SK-N-SH (cell line): ENCODE measurements around the gene BTAF1. TPM values are rescaled to one million over a fixed set of nuclear protein-coding genes. Genes with fewer than 3 reads are reported as not detected.

Experiments
- CTCF ChIA-PET: fragments of 300-600, 350-600 bp; formaldehyde crosslinking; extraction: SDS; loops from one replicate; lab custom pipeline; 2021; lab: Yijun Ruan, JAX
- POLR2A ChIA-PET: fragments of 350-600 bp; sonication (Branson Sonifier 250); formaldehyde crosslinking; extraction: SDS; loops from one replicate; lab custom pipeline; 2020; ENCODE audit warnings: antibody characterized with exemption, inconsistent platforms; lab: Yijun Ruan, JAX
- DNase-seq: peaks from one replicate; pipeline ENCODE4 v3.0.0; 2012
- H2AFZ ChIP-seq: fragments of 200-600 bp; sonication (generic); 2 replicates; pipeline ENCODE4 v1.8.1; 2016; ENCODE audit warnings: antibody characterized with exemption, mild to moderate bottlenecking, low read depth
- H3F3A ChIP-seq: fragments of 200-600 bp; sonication (generic); replicated peaks from 2 replicates; pipeline ENCODE3; 2016; ENCODE audit warnings: antibody characterized with exemption, mild to moderate bottlenecking; ENCODE audit not compliant: insufficient read depth
- H3K27ac ChIP-seq, 2 experiments: fragments of 200-500 bp in 1 of 2; fragments of 200-600 bp in 1 of 2; sonication (Bioruptor generic) in 1 of 2; sonication (generic), shearing (Covaris generic) in 1 of 2; 2 replicates each; pipeline versions ENCODE4 v1.5.1 to v1.6.1; 2014 to 2016; ENCODE audit warnings: low read depth in 2 of 2, inconsistent platforms in 1 of 2, low read length in 1 of 2, mild to moderate bottlenecking in 1 of 2, mixed read lengths in 1 of 2
- H3K27me3 ChIP-seq: fragments of 200-600 bp; sonication (generic), shearing (Covaris generic); 2 replicates; pipeline ENCODE4 v1.6.1; 2016; ENCODE audit warnings: mixed run types; ENCODE audit not compliant: insufficient read depth
- H3K36me3 ChIP-seq, 2 experiments: fragments of 200-500 bp in 1 of 2; fragments of 200-600 bp in 1 of 2; sonication (Bioruptor generic) in 1 of 2; sonication (generic) in 1 of 2; replicated peaks in 1 of 2; 2 replicates each; pipeline versions ENCODE3 to v1.5.1; 2014 to 2016; ENCODE audit warnings: low read length in 1 of 2, mild to moderate bottlenecking in 1 of 2; ENCODE audit not compliant: insufficient read depth in 2 of 2, control insufficient read depth in 1 of 2
- H3K4me1 ChIP-seq, 2 experiments: fragments of 200-500 bp in 1 of 2; fragments of 200-600 bp in 1 of 2; sonication (Bioruptor generic) in 1 of 2; sonication (generic), shearing (Covaris generic) in 1 of 2; 2 replicates each; pipeline versions ENCODE4 v1.5.1 to v1.6.1; 2014 to 2016; ENCODE audit warnings: low read depth in 1 of 2, low read length in 1 of 2, mixed run types in 1 of 2; ENCODE audit not compliant: insufficient read depth in 2 of 2, control insufficient read depth in 1 of 2
- H3K4me2 ChIP-seq: fragments of 200-600 bp; sonication (generic), shearing (Covaris generic); 2 replicates; pipeline ENCODE4 v1.6.1; 2017; ENCODE audit warnings: mixed run types
- H3K4me3 ChIP-seq, 2 experiments: fragments of 200-500 bp in 1 of 2; fragments of 200-600 bp in 1 of 2; sonication (Bioruptor generic) in 1 of 2; sonication (generic), shearing (Covaris generic) in 1 of 2; 2 replicates each; pipeline versions ENCODE4 v1.5.1 to v1.8.1; 2014 to 2016; ENCODE audit warnings: low read depth in 2 of 2, inconsistent platforms in 1 of 2, low read length in 1 of 2, mild to moderate bottlenecking in 1 of 2, mixed read lengths in 1 of 2, moderate library complexity in 1 of 2
- H3K79me2 ChIP-seq: fragments of 200-600 bp; sonication (generic); 2 replicates; pipeline ENCODE4 v1.8.1; 2017; ENCODE audit warnings: mild to moderate bottlenecking; ENCODE audit not compliant: insufficient read depth
- H3K9ac ChIP-seq: fragments of 200-600 bp; sonication (generic); 2 replicates; pipeline ENCODE4 v1.6.1; 2017; ENCODE audit warnings: mixed run types
- H3K9me2 ChIP-seq: fragments of 200-600 bp; sonication (generic); 2 replicates; pipeline ENCODE4 v1.6.1; 2017; ENCODE audit warnings: mixed run types
- H3K9me3 ChIP-seq: fragments of 200-600 bp; sonication (generic); 2 replicates; pipeline ENCODE4 v1.6.1; 2017; ENCODE audit warnings: mixed run types, mild to moderate bottlenecking, moderate library complexity
- H4K20me1 ChIP-seq: fragments of 200-600 bp; sonication (generic); 2 replicates; pipeline ENCODE4 v1.6.1; 2017; ENCODE audit warnings: mild to moderate bottlenecking, mixed run types; ENCODE audit not compliant: insufficient read depth
- ELF1 ChIP-seq: IDR thresholded peaks from 2 replicates; pipeline ENCODE4 v1.4.0; 2012
- FOXJ3 ChIP-seq: sonication (generic); formaldehyde crosslinking; IDR thresholded peaks from 2 replicates; pipeline ENCODE4 v1.5.1; 2020; ENCODE audit warnings: mild to moderate bottlenecking, missing genetic modification reagents
- FOXM1 ChIP-seq: IDR thresholded peaks from 2 replicates; pipeline ENCODE4 v1.4.0; 2012; ENCODE audit warnings: low read depth, mild to moderate bottlenecking
- MXI1 ChIP-seq: IDR thresholded peaks from 2 replicates; pipeline ENCODE4 v1.6.1; 2012; ENCODE audit warnings: mild to moderate bottlenecking, low read depth, low read length, improper control_type of control experiment
- NRF1 ChIP-seq: IDR thresholded peaks from 2 replicates; pipeline ENCODE4 v1.6.1; 2012; ENCODE audit warnings: low read depth, mild to moderate bottlenecking, low read length
- RCOR1 ChIP-seq: fragments of 150-350 bp; IDR thresholded peaks from 2 replicates; pipeline ENCODE4 v1.6.1; 2017; ENCODE audit warnings: antibody characterized with exemption, low read length
- RFX5 ChIP-seq: IDR thresholded peaks from 2 replicates; pipeline ENCODE4 v1.6.1; 2012; ENCODE audit warnings: mild to moderate bottlenecking, improper control_type of control experiment, low read length
- RXRA ChIP-seq: IDR thresholded peaks from 2 replicates; pipeline ENCODE4 v1.4.0; 2012; ENCODE audit warnings: low read depth, mild to moderate bottlenecking, borderline replicate concordance
- SMC3 ChIP-seq: IDR thresholded peaks from 2 replicates; pipeline ENCODE4 v1.6.1; 2012; ENCODE audit warnings: low read depth, low read length, improper control_type of control experiment
- TAF1 ChIP-seq: IDR thresholded peaks from 2 replicates; pipeline ENCODE4 v1.6.1; 2012; ENCODE audit warnings: low read depth, mild to moderate bottlenecking, low read length, moderate library complexity, borderline replicate concordance
- YY1 ChIP-seq: IDR thresholded peaks from 2 replicates; pipeline ENCODE4 v1.4.0; 2012; ENCODE audit warnings: low read depth, mild to moderate bottlenecking
- WGBS: methylation state at CpG from one replicate; pipeline ENCODE4 v1.1.6; 2017; ENCODE audit warnings: low lambda C conversion rate; 5-methylcytosine and 5-hydroxymethylcytosine counted together
- polyA plus RNA-seq, 3 experiments: library from polyadenylated mRNA; depleted of rRNA; stranded (reverse); fragments of >200 nt; gene quantifications; 2 replicates each; pipeline ENCODE4 v1.2.3, GENCODE V29; 2012
- TF ChIP-seq, protein P1 (sequence below): fragments of 150-350 bp; IDR thresholded peaks from 2 replicates; pipeline ENCODE4 v1.6.1; 2016; ENCODE audit warnings: mild to moderate bottlenecking, low read depth, low read length
- TF ChIP-seq, protein P2 (sequence below): IDR thresholded peaks from 2 replicates; pipeline ENCODE4 v1.6.1; 2012; ENCODE audit warnings: mild to moderate bottlenecking, low read depth, low read length, moderate library complexity
- TF ChIP-seq, protein P3 (sequence below): fragments of 150-350 bp; IDR thresholded peaks from 2 replicates; pipeline ENCODE4 v1.6.1; 2017; ENCODE audit warnings: antibody characterized with exemption, low read length, low read depth, borderline replicate concordance
- TF ChIP-seq, protein P4 (sequence below): IDR thresholded peaks from 2 replicates; pipeline ENCODE4; 2012

The BTAF1 gene
- polyA plus RNA-seq, 1 of the 3 experiments (the other 2 are of a cell fraction) = 9.8 TPM

DNA sequence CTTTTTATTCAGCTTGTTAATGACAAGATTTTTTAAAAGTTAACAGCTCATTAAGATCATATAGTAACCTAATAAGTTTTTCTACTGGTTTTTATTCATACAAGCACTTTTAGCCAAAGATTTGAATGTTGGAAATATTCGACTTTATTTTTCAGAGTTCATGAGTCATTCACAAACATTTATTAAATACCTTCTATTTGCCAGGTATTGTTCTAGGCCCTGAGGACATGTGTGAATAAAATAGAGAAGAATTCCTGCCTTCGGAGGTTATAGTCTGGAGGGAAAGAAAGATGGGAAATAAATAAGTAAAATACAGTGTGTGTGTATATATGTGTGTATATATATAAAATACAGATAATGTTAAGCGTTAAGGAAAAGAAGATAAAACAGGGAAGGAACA lies 31.5 kb downstream of the BTAF1 start:
- H3K4me3 ChIP-seq = no peak overlapping the region
- H3K9me3 ChIP-seq = no peaks in the 10 kb centered on the region
- no peak for DNase-seq
- H2AFZ ChIP-seq = no peak overlapping the region
- ChIA-PET CTCF (interaction anchor here (1.1 kb wide), 1 partner anchor 42 kb away, joined by 3 read pairs; no protein-coding TSS in a partner anchor), POLR2A (no interaction called here)
- H3K9me2 ChIP-seq = no peaks in the 10 kb centered on the region
- H3K4me2 ChIP-seq = no peak overlapping the region
- H3K9ac ChIP-seq = no peak overlapping the region
- H4K20me1 ChIP-seq = no peaks in the 10 kb centered on the region
- H3K27ac ChIP-seq = no peak overlapping the region
- H3K79me2 ChIP-seq = 0 out of 2 replicates have a peak, but pooled peaks cover 4% of the 10 kb centered on the region
- H3K4me1 ChIP-seq = no peaks in the 10 kb centered on the region
- H3K27me3 ChIP-seq = no peaks in the 10 kb centered on the region
- peaks cover 3% of the 10 kb centered on the region for H3F3A ChIP-seq
- TF ChIP-seq NRF1 (no peak), ELF1 (no peak), SMC3 (no peak), FOXM1 (no peak)
- TF ChIP-seq, protein P1, sequence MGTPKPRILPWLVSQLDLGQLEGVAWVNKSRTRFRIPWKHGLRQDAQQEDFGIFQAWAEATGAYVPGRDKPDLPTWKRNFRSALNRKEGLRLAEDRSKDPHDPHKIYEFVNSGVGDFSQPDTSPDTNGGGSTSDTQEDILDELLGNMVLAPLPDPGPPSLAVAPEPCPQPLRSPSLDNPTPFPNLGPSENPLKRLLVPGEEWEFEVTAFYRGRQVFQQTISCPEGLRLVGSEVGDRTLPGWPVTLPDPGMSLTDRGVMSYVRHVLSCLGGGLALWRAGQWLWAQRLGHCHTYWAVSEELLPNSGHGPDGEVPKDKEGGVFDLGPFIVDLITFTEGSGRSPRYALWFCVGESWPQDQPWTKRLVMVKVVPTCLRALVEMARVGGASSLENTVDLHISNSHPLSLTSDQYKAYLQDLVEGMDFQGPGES = no peak
- TF ChIP-seq, protein P2, sequence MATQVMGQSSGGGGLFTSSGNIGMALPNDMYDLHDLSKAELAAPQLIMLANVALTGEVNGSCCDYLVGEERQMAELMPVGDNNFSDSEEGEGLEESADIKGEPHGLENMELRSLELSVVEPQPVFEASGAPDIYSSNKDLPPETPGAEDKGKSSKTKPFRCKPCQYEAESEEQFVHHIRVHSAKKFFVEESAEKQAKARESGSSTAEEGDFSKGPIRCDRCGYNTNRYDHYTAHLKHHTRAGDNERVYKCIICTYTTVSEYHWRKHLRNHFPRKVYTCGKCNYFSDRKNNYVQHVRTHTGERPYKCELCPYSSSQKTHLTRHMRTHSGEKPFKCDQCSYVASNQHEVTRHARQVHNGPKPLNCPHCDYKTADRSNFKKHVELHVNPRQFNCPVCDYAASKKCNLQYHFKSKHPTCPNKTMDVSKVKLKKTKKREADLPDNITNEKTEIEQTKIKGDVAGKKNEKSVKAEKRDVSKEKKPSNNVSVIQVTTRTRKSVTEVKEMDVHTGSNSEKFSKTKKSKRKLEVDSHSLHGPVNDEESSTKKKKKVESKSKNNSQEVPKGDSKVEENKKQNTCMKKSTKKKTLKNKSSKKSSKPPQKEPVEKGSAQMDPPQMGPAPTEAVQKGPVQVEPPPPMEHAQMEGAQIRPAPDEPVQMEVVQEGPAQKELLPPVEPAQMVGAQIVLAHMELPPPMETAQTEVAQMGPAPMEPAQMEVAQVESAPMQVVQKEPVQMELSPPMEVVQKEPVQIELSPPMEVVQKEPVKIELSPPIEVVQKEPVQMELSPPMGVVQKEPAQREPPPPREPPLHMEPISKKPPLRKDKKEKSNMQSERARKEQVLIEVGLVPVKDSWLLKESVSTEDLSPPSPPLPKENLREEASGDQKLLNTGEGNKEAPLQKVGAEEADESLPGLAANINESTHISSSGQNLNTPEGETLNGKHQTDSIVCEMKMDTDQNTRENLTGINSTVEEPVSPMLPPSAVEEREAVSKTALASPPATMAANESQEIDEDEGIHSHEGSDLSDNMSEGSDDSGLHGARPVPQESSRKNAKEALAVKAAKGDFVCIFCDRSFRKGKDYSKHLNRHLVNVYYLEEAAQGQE = no peak
- peaks cover 73 to 77% of the 10 kb centered on the region in 2 experiments for H3K36me3 ChIP-seq
- 73% methylated on average over 3 of the region's 3 CpGs for WGBS

DNA sequence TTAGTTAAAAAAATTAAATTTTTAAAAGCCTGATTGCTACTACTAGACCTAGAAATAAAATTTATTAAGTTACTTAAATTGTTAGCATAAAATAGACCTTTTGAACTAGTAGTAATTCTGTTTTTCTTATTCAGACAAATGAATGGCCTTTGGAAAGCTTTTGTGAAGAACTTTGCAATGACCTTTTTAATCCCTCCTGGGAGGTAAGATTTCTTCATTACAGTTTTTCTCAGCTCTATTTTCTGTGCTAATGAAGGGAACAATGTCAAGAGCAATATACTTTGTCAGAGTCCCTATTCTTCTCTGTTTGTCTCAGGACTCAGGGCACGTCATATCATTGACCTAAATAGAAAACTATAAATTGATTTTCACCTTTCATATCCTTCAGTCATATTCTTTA lies 33.5 kb downstream of the BTAF1 start:
- Histone ChIP-seq H3K4me3 (no peak overlapping the region), H3K79me2 (no peaks in the 10 kb centered on the region; the same call in 1 of the 2 replicates), H4K20me1 (no peaks in the 10 kb centered on the region)
- TF ChIP-seq MXI1 (no peak), TAF1 (no peak), YY1 (no peak), FOXJ3 (CRISPR knock-in tag) (no peak), RCOR1 (no peak), RXRA (no peak), RFX5 (no peak)
- TF ChIP-seq, protein P3, sequence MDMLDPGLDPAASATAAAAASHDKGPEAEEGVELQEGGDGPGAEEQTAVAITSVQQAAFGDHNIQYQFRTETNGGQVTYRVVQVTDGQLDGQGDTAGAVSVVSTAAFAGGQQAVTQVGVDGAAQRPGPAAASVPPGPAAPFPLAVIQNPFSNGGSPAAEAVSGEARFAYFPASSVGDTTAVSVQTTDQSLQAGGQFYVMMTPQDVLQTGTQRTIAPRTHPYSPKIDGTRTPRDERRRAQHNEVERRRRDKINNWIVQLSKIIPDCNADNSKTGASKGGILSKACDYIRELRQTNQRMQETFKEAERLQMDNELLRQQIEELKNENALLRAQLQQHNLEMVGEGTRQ = no peak
- TF ChIP-seq, protein P4, sequence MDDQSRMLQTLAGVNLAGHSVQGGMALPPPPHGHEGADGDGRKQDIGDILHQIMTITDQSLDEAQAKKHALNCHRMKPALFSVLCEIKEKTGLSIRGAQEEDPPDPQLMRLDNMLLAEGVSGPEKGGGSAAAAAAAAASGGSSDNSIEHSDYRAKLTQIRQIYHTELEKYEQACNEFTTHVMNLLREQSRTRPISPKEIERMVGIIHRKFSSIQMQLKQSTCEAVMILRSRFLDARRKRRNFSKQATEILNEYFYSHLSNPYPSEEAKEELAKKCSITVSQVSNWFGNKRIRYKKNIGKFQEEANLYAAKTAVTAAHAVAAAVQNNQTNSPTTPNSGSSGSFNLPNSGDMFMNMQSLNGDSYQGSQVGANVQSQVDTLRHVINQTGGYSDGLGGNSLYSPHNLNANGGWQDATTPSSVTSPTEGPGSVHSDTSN = no peak
- TF ChIP-seq, protein P1 = no peak
- TF ChIP-seq, all 33 proteins: peak for 0
- Histone ChIP-seq H3K9ac (no peak overlapping the region), H3K27ac (no peak overlapping the region), H2AFZ (no peak overlapping the region), H3K36me3 (peaks cover 75 to 84% of the 10 kb centered on the region in 2 experiments), H3K27me3 (no peaks in the 10 kb centered on the region), H3K4me2 (no peak overlapping the region), H3K4me1 (no peaks in the 10 kb centered on the region), H3F3A (peaks cover 7% of the 10 kb centered on the region), H3K9me2 (no peaks in the 10 kb centered on the region), H3K9me3 (no peaks in the 10 kb centered on the region)
- 97% methylated on average over 1 of the region's 1 CpG for WGBS
- DNase-seq = no peak
- POLR2A ChIA-PET = no interaction called here
- CTCF ChIA-PET = no interaction called here
